A549 (cell line): ENCODE results near the gene PSMB1. TPM values are rescaled to one million over a fixed set of nuclear protein-coding genes. Genes with fewer than 3 reads are reported as not detected.

Source experiments
- ATAC-seq, 2 experiments: fragments of 200-7000 bp in 1 of 2; fragments of >200 bp in 1 of 2; cut with Nextera tagmentation in 1 of 2; cut with Tn5 transposase in 1 of 2; 3 replicates each; pipeline versions ENCODE4 v1.8.0 to v1.9.1; 2018 to 2020; ENCODE audit warnings: mild to moderate bottlenecking in 1 of 2, moderate library complexity in 1 of 2
- CTCF ChIA-PET: fragments of 300-600 bp; sonication (Branson Sonifier 250); formaldehyde crosslinking; extraction: SDS; loops from one replicate; lab custom pipeline; 2021; ENCODE audit warnings: antibody characterized with exemption, inconsistent platforms; lab: Yijun Ruan, JAX
- POLR2A ChIA-PET: fragments of 350-600 bp; formaldehyde crosslinking; extraction: SDS; loops from one replicate; lab custom pipeline; 2021; ENCODE audit warnings: antibody characterized with exemption, inconsistent platforms; lab: Yijun Ruan, JAX
- DNase-seq, 2 experiments: peaks; one replicate each; pipeline versions ENCODE4 v3.0.0 to v3.0.0-alpha.2; 2011 to 2016; ENCODE audit warnings: low read depth in 1 of 2, low spot score in 1 of 2
- FAIRE-seq: peaks from 2 replicates; lab custom pipeline; 2011; peaks lifted over from hg19 to GRCh38; lab: Jason Lieb, UNC
- H3K27ac ChIP-seq, 2 experiments: fragments of >200 bp; sonication (Bioruptor Twin); formaldehyde crosslinking; 3 replicates each; pipeline ENCODE4 v1.5.1; 2016 to 2017
- H3K4me1 ChIP-seq: fragments of >200 bp; sonication (Bioruptor Twin); formaldehyde crosslinking; 3 replicates; pipeline ENCODE4 v1.6.1; 2016
- H3K4me2 ChIP-seq: fragments of >200 bp; sonication (Bioruptor Twin); formaldehyde crosslinking; 3 replicates; pipeline ENCODE4 v1.6.1; 2016
- H3K4me3 ChIP-seq: fragments of >200 bp; sonication (Bioruptor Twin); formaldehyde crosslinking; 3 replicates; pipeline ENCODE4 v1.5.1; 2016
- H3K9me3 ChIP-seq: fragments of >200 bp; sonication (Bioruptor Twin); formaldehyde crosslinking; 3 replicates; pipeline ENCODE4 v1.6.1; 2016
- ATOH8 ChIP-seq: fragments of 250-450 bp; sonication (Bioruptor Pico); IDR thresholded peaks from 2 replicates; pipeline ENCODE4 v1.5.0; 2020; ENCODE audit warnings: low read depth, mild to moderate bottlenecking, moderate library complexity
- BHLHE40 ChIP-seq: IDR thresholded peaks from 2 replicates; pipeline ENCODE4 v1.6.1; 2012; ENCODE audit warnings: low read depth, low read length, inconsistent platforms
- CBX2 ChIP-seq: fragments of 200-600 bp; sonication (generic); IDR thresholded peaks from 2 replicates; pipeline ENCODE4 v1.6.1; 2016; ENCODE audit warnings: low read depth, mild to moderate bottlenecking, borderline replicate concordance
- CEBPB ChIP-seq, 2 experiments: fragments of >200 bp in 1 of 2; sonication (Bioruptor Twin) in 1 of 2; formaldehyde crosslinking in 1 of 2; IDR thresholded peaks; 2 replicates each; pipeline ENCODE4 v1.6.1; 2012 to 2016
- E2F6 ChIP-seq: IDR thresholded peaks from 2 replicates; pipeline ENCODE4 v1.6.1; 2012; ENCODE audit warnings: low read depth, borderline replicate concordance
- EHF ChIP-seq: fragments of 250-450 bp; sonication (Bioruptor Pico); IDR thresholded peaks from 2 replicates; pipeline ENCODE4 v1.5.0; 2020; ENCODE audit warnings: mild to moderate bottlenecking
- EP300 ChIP-seq, 2 experiments: fragments of >200 bp; sonication (Bioruptor Twin); formaldehyde crosslinking; IDR thresholded peaks; 2 replicates in 1 of 2; 3 replicates in 1 of 2; pipeline ENCODE4 v1.6.1; 2016 to 2017
- FOSB ChIP-seq: fragments of 250-450 bp; sonication (Bioruptor Pico); IDR thresholded peaks from 2 replicates; pipeline ENCODE4 v1.5.0; 2020; ENCODE audit warnings: mild to moderate bottlenecking, moderate library complexity
- FOXS1 ChIP-seq: fragments of 250-450 bp; sonication (Bioruptor Pico); IDR thresholded peaks from 2 replicates; pipeline ENCODE4 v1.5.0; 2020; ENCODE audit warnings: mild to moderate bottlenecking, moderate library complexity
- HDAC2 ChIP-seq: fragments of 200-600 bp; sonication (generic); IDR thresholded peaks from 2 replicates; pipeline ENCODE4 v1.6.1; 2016
- HEYL ChIP-seq: fragments of 250-450 bp; sonication (Bioruptor Pico); IDR thresholded peaks from 2 replicates; pipeline ENCODE4 v1.8.0; 2021; ENCODE audit warnings: mild to moderate bottlenecking, moderate library complexity
- HOXA7 ChIP-seq: fragments of 250-450 bp; sonication (Bioruptor Pico); IDR thresholded peaks from 2 replicates; pipeline ENCODE4 v1.5.0; 2020; ENCODE audit warnings: mild to moderate bottlenecking, moderate library complexity
- HOXB5 ChIP-seq: fragments of 250-450 bp; sonication (Bioruptor Pico); IDR thresholded peaks from 2 replicates; pipeline ENCODE4 v1.5.0; 2020; ENCODE audit warnings: mild to moderate bottlenecking, moderate library complexity
- JUNB ChIP-seq: fragments of >200 bp; sonication (Bioruptor Twin); formaldehyde crosslinking; IDR thresholded peaks from 2 replicates; pipeline ENCODE4 v1.6.1; 2016
- MAFK ChIP-seq: fragments of 450-650 bp; IDR thresholded peaks from 2 replicates; pipeline ENCODE4 v1.6.1; 2014; ENCODE audit not compliant: partially characterized antibody
- MAX ChIP-seq: IDR thresholded peaks from 2 replicates; pipeline ENCODE4 v1.6.1; 2012
- MAZ ChIP-seq: fragments of 150-350 bp; IDR thresholded peaks from 2 replicates; pipeline ENCODE4 v1.6.1; 2014; ENCODE audit warnings: antibody characterized with exemption, low read depth, low read length, borderline replicate concordance
- NR3C1 ChIP-seq: fragments of >200 bp; sonication (Bioruptor Twin); formaldehyde crosslinking; IDR thresholded peaks from 3 replicates; pipeline ENCODE4 v1.6.1; 2017
- PBX3 ChIP-seq: IDR thresholded peaks from 2 replicates; pipeline ENCODE4 v1.6.1; 2012
- REST ChIP-seq: fragments of 200-600 bp; sonication (generic); IDR thresholded peaks from 2 replicates; pipeline ENCODE4 v1.6.1; 2016; ENCODE audit warnings: antibody characterized with exemption, mild to moderate bottlenecking, moderate library complexity
- RNF2 ChIP-seq: fragments of 200-600 bp; sonication (generic); IDR thresholded peaks from 2 replicates; pipeline ENCODE4 v1.6.1; 2016; ENCODE audit warnings: low read depth, mild to moderate bottlenecking, antibody characterized with exemption, moderate library complexity, borderline replicate concordance
- TP53 ChIP-seq: fragments of 250-450 bp; sonication (Bioruptor Pico); IDR thresholded peaks from 2 replicates; pipeline ENCODE4 v1.5.0; 2021; ENCODE audit warnings: mild to moderate bottlenecking, moderate library complexity
- ZFP36 ChIP-seq: fragments of 450-650 bp; IDR thresholded peaks from 2 replicates; pipeline ENCODE4 v1.6.1; 2014; ENCODE audit warnings: borderline replicate concordance; ENCODE audit not compliant: partially characterized antibody
- ZNF302 ChIP-seq: fragments of 250-450 bp; sonication (Bioruptor Pico); IDR thresholded peaks from 2 replicates; pipeline ENCODE4 v1.9.0; 2021; ENCODE audit warnings: inconsistent platforms, mild to moderate bottlenecking, moderate library complexity
- ZSCAN20 ChIP-seq: fragments of 250-450 bp; sonication (Bioruptor Pico); IDR thresholded peaks from 2 replicates; pipeline ENCODE4 v1.8.0; 2022; ENCODE audit warnings: mild to moderate bottlenecking, moderate library complexity
- WGBS: methylation state at CpG from one replicate; pipeline ENCODE4 v1.1.6; 2017; ENCODE audit errors: missing lambda C conversion rate; 5-methylcytosine and 5-hydroxymethylcytosine counted together
- polyA plus RNA-seq, 4 experiments: library from polyadenylated mRNA; depleted of rRNA in 3 of 4; stranded (reverse); fragments of >200 nt; fragmentation: RNase III in 1 of 4; extraction: RNeasy Plus Mini Kit Qiagen cat#74134 plus additional on column Dnase treatment in 1 of 4; gene quantifications; 2 replicates in 3 of 4; 3 replicates in 1 of 4; pipeline ENCODE4 v1.2.3, GENCODE V29; 2011 to 2017

The PSMB1 gene
- polyA plus RNA-seq, 2 of the 4 experiments (the other 2 are of a cell fraction), result 267 to 306 TPM

GRCh38 chr6:170555305-170555704 is 2.2 kb upstream of the PSMB1 start:
- Histone ChIP-seq H3K27ac (peak overlapping the region in 1 of 2 experiments; percentile 93; a peak in 2 of 6 replicates), H3K9me3 (no peaks in the 10 kb centered on the region), H3K4me2 (peak overlapping the region; percentile 83), H3K4me3 (peak overlapping the region; percentile 96), H3K4me1 (peaks cover 16% of the 10 kb centered on the region; the same call in 2 of the 3 replicates)
- ChIA-PET CTCF (no interaction called here), POLR2A (no interaction called here)
- FAIRE-seq (no peak), ATAC-seq (no peak), DNase-seq (no peak)
- TF ChIP-seq ZNF302 (CRISPR knock-in tag) (no peak), MAFK (no peak), CEBPB (IDR thresholded peaks at IDR 0.05) (no peak), BHLHE40 (no peak), EP300 (IDR thresholded peaks at IDR 0.05) (no peak), MAZ (no peak), CBX2 (no peak), HOXA7 (CRISPR knock-in tag) (no peak), ZFP36 (no peak), FOSB (CRISPR knock-in tag) (no peak), EHF (CRISPR knock-in tag) (no peak), ZSCAN20 (CRISPR knock-in tag) (no peak), JUNB (no peak), HEYL (CRISPR knock-in tag) (no peak), E2F6 (no peak), REST (no peak), RNF2 (no peak)
- WGBS, result 57% methylated on average over 3 of the region's 3 CpGs

- CTCF ChIA-PET, result no interaction called here
- FAIRE-seq, result no peak
- Histone ChIP-seq H3K4me2 (peak overlapping the region; percentile 83), H3K4me1 (peaks cover 16% of the 10 kb centered on the region; the same call in 2 of the 3 replicates), H3K27ac (peak overlapping the region; percentile 83 to 93), H3K4me3 (peak overlapping the region; percentile 96), H3K9me3 (no peaks in the 10 kb centered on the region)
- no peak for DNase-seq
- TF ChIP-seq HOXB5 (CRISPR knock-in tag) (no peak), HOXA7 (CRISPR knock-in tag) (no peak), FOSB (CRISPR knock-in tag) (no peak), ZFP36 (no peak), HDAC2 (no peak), PBX3 (no peak), MAX (no peak), EP300 (IDR thresholded peaks at IDR 0.05) (no peak), TP53 (CRISPR knock-in tag) (no peak), ATOH8 (CRISPR knock-in tag) (no peak), FOXS1 (CRISPR knock-in tag) (no peak), NR3C1 (no peak)
- ATAC-seq, result no peak
- WGBS, result under 1% methylated on average over 7 of the region's 7 CpGs
- POLR2A ChIA-PET, result no interaction called here
Observed at GRCh38 chr6:170554796-170555137, 1.7 kb upstream of the PSMB1 start.
